Measurements from ENCODE around the gene ABHD4.

DNA sequence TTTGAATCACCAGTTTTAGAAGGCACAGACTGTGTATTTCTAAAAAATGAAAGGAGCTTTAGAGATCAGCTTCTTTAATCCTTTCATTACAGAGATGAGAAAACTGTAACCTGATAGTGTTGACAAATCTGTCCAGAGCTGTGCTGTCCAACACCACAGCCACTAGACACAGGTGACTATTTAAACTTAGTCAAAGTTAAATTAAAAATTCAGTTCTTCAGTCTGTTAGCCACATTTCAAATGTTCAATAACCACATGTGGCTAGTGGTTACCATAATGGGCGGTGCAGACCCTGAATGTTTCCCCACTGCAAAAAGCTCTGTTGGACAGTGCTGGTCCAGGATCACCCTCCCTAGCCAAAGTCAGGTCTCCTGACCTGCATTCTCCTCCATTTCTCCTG lies 30.7 kb upstream of the ABHD4 start:
- TF ChIP-seq, protein P1, sequence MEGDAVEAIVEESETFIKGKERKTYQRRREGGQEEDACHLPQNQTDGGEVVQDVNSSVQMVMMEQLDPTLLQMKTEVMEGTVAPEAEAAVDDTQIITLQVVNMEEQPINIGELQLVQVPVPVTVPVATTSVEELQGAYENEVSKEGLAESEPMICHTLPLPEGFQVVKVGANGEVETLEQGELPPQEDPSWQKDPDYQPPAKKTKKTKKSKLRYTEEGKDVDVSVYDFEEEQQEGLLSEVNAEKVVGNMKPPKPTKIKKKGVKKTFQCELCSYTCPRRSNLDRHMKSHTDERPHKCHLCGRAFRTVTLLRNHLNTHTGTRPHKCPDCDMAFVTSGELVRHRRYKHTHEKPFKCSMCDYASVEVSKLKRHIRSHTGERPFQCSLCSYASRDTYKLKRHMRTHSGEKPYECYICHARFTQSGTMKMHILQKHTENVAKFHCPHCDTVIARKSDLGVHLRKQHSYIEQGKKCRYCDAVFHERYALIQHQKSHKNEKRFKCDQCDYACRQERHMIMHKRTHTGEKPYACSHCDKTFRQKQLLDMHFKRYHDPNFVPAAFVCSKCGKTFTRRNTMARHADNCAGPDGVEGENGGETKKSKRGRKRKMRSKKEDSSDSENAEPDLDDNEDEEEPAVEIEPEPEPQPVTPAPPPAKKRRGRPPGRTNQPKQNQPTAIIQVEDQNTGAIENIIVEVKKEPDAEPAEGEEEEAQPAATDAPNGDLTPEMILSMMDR (conservative IDR thresholded peaks at IDR 0.05; ENCODE audit: low read depth, low read length), result no peak
- TF ChIP-seq POLR2A (IDR thresholded peaks at IDR 0.05; ENCODE audit: low read depth, low read length) (no peak), RAD21 (IDR thresholded peaks at IDR 0.05; ENCODE audit: low read length) (no peak)
